HEK293T (cell line): ENCODE results near the gene GLYATL3.

Source experiments
- ARNT ChIP-seq: fragments of 450-650 bp; IDR thresholded peaks from 2 replicates; pipeline ENCODE4 v1.6.1; 2017; ENCODE audit warnings: mild to moderate bottlenecking
- CTBP1 ChIP-seq: fragments of 450-650 bp; IDR thresholded peaks from 2 replicates; pipeline ENCODE4 v1.6.1; 2016; ENCODE audit warnings: borderline replicate concordance
- FOXA1 ChIP-seq: fragments of 450-650 bp; IDR thresholded peaks from 2 replicates; pipeline ENCODE4 v1.6.1; 2016; ENCODE audit warnings: mild to moderate bottlenecking
- FOXK2 ChIP-seq: fragments of 450-650 bp; IDR thresholded peaks from 2 replicates; pipeline ENCODE4 v1.6.1; 2016; ENCODE audit warnings: mild to moderate bottlenecking
- FOXM1 ChIP-seq: fragments of 450-650 bp; IDR thresholded peaks from 2 replicates; pipeline ENCODE4 v1.6.1; 2017; ENCODE audit warnings: mild to moderate bottlenecking, borderline replicate concordance
- HDGF ChIP-seq: fragments of 450-650 bp; IDR thresholded peaks from 2 replicates; pipeline ENCODE4 v1.6.1; 2017; ENCODE audit warnings: antibody characterized with exemption, borderline replicate concordance
- LEF1 ChIP-seq: fragments of 450-650 bp; IDR thresholded peaks from 2 replicates; pipeline ENCODE4 v1.6.1; 2017; ENCODE audit warnings: mild to moderate bottlenecking, borderline replicate concordance
- SP1 ChIP-seq: fragments of 450-650 bp; IDR thresholded peaks from 2 replicates; pipeline ENCODE4 v1.6.1; 2017
- SUZ12 ChIP-seq: fragments of 450-650 bp; IDR thresholded peaks from 2 replicates; pipeline ENCODE4 v1.6.1; 2016; ENCODE audit warnings: mild to moderate bottlenecking

DNA sequence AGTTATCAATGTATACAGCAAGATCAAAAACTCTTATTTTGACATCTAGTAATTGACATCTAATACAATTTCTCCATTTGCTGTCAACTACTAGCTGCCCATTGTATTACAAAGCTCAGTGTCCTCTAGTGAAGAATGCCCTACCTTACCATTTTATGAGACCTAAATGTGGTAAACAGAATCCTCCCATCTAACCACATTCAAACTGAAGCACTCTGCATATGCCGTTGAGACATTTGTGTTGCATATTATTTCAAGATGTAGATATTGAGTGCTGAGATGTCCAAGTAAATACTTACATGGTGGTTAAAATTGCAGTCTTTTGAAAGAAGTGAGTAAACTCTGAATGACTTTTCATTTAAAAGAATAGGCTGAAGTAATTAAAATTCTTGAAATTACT lies 597 bp upstream of the GLYATL3 start:
- no peak for TF ChIP-seq SP1
- no peak for TF ChIP-seq LEF1
- TF ChIP-seq ARNT, result no peak
- TF ChIP-seq CTBP1, result no peak
- TF ChIP-seq FOXM1, result no peak
- no peak for TF ChIP-seq SUZ12
- TF ChIP-seq HDGF, result no peak
- no peak for TF ChIP-seq FOXA1
- no peak for TF ChIP-seq FOXK2
